ENCODE data around the gene JADE2. TPM values are rescaled to one million over a fixed set of nuclear protein-coding genes. Genes with fewer than 3 reads are reported as not detected.

JADE2 gene
- total RNA-seq, 1 donor from 2014 or later, result 14.2 TPM

- no peak for DNase-seq (ENCODE audit: low spot score)
- ATAC-seq, result no peak
Measured at GRCh38 chr5:134611515-134611914, 86.0 kb downstream of the JADE2 start.

- DNase-seq (ENCODE audit: low spot score) (peak; percentile 27), ATAC-seq (peak; percentile 52)
Measured at GRCh38 chr5:134614450-134615085, 89.1 kb downstream of the JADE2 start.

- DNase-seq (ENCODE audit: low spot score) (peak; percentile 42), ATAC-seq (peak; percentile 55)
Measured at GRCh38 chr5:134620634-134621033, 95.2 kb downstream of the JADE2 start.

GRCh38 chr5:134625559-134625958 lies 100.1 kb downstream of the JADE2 start:
- no peak for DNase-seq (ENCODE audit: low spot score)
- peak; percentile 62 for ATAC-seq

- ATAC-seq (peak; percentile 79), DNase-seq (ENCODE audit: low spot score) (no peak)
Measured at GRCh38 chr5:134626369-134627014, 101.0 kb downstream of the JADE2 start.

Other genes with a start within 250 kb of the JADE2 start
- 1.2 TPM for gene CDKL3, start 158.5 kb upstream of the JADE2 start, total RNA-seq
- 26.6 TPM for gene UBE2B, start 154.1 kb upstream of the JADE2 start, total RNA-seq
- 9.9 TPM for gene CDKN2AIPNL, start 113.8 kb upstream of the JADE2 start, total RNA-seq
- 168 TPM for gene SAR1B, start 107.2 kb downstream of the JADE2 start, total RNA-seq
- 31.4 TPM for gene SEC24A, start 123.1 kb downstream of the JADE2 start, total RNA-seq
- gene CAMLG, start 212.9 kb downstream of the JADE2 start, total RNA-seq, result 10.5 TPM
- gene DDX46, start 233.1 kb downstream of the JADE2 start, total RNA-seq, result 19.0 TPM